Islet of Langerhans (tissue), 1 donor: ENCODE results near the gene CDR2L.
"Not testable (repeated sequence)": the region's sequence is repeated elsewhere in the genome, so short reads cannot be mapped to it uniquely, and the experiment has no call there.

ENCODE experiments used
- FAIRE-seq: peaks from one replicate; lab custom pipeline; 2011; peaks lifted over from hg19 to GRCh38; lab: Jason Lieb, UNC

Gene CDR2L

DNA sequence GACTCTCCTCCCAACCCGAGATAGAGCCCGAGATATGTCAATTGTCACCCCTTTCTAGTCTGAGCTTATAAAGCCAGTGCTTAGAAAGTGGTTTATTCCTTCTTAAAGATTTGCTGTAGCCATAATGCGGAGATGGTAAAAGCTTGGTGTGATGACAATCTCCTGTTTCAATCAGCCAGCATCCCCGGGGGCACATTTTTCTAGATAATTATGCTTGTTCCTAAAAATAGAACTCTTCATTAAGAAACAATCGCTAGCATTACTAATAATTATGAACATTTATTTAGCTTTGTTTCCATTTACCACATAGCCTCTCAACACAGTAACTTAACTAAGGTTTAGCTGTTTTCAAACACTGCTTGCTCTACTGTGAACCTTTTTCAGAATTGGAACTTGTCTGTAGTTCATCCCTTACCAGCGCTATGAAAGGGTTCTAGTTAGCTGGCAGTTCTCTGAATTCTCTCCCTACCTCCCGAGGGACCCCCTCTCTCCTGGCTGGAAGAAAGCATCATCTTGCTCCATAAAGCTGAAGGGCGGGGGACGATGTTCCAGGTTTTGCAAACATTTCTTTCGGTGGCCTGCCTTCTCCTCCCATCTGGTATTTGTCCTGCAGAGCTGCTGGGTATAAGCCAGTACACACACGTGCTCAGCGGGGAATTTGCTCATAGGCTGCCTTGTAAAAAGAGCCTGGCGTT is 24.1 kb downstream of the CDR2L start:
- no peak for FAIRE-seq

DNA sequence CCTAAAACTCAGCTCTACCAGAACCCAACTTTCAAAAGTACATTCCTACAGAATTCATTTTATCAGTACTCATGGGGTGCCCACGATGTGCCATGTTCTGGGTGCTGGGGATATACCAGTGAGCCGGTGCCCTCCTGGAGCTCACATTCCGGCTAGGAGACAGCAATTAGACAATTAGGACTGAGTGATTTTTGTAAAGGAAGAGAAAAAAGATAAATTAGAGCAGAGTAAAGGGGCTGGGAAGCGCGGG is 24.6 kb downstream of the CDR2L start:
- FAIRE-seq, result no peak

DNA sequence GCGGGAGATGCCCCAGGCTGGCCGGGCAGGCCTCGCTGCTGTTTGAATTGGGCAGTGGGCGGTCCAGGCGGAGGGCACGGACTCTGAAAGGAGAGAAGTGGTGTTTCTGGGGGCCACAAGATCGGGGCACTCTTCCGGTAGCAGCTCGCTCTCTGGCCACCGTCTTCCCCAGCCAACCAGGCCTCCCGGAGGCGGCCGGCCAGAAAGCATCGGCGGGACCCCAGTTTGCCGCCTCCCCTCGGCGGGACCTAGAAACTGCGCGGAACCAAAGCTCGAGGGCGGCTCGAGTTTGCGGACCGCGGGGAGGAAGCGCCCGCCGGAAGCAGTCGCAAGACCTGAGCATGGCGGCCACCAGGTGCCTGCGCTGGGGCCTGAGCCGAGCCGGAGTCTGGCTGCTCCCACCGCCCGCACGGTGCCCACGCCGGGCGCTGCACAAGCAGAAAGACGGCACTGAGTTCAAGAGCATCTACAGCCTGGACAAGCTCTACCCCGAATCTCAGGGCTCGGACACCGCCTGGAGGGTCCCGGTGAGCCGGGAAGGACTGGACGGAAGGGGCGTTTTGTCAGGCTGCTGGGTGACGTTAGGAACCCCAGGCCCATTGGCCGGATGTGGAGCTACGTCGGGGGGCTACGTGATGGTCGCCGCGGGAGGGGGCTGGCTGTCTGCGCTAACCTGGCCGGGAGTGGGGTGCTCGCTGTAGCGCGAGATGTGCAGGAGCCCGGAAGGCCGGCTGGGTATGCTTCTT is 25.1 kb downstream of the CDR2L start, which contains the start of gene MRPL58:
TSS of gene MRPL58 (plus strand) at position 325 of the 746 bp plus-strand sequence. CDS start at position 342, 17 bp downstream.
- FAIRE-seq, result no peak

DNA sequence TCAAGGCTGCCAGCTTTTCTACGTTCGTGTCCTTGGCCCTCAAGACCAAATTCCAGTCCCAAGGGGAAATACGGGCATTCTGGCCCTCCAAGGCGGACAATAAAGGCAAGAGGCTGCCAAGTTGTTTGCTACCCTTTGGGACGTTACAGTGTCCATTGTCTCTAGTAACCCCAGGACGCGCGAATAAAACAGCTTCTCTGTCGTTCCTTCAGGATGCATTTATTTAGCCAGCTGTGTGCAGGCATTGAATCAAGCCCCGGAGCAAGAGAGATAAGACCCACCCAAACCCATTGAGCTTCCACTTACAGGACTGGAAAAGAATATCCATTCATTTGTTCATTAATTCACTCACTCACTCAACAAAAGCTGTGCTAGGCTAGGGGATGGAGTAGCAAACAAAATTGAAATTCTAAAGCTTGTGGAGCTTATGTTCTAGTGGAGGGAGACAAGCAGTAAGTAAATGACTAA is 25.7 kb downstream of the CDR2L start:
- FAIRE-seq, result no peak

DNA sequence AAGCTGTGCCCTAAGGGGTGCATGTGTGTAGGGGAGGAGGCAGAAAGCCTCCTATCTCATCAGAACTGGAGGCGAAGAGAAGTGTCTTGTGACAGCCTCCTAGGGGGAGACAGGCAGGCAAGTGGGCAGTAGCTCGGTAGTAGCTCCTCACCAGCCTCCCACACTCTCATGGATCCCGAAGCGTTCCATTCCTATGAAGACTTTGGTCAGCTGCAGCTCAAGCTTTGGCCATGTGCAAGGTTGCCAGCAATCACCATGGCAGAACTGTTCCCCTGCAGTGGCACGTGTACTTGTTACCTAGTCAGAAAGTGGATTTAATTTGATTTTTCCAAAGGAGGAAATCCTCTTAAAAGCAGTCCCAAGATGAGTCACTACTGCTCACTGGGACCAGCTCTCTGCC is 31.7 kb downstream of the CDR2L start:
- FAIRE-seq, result no peak

DNA sequence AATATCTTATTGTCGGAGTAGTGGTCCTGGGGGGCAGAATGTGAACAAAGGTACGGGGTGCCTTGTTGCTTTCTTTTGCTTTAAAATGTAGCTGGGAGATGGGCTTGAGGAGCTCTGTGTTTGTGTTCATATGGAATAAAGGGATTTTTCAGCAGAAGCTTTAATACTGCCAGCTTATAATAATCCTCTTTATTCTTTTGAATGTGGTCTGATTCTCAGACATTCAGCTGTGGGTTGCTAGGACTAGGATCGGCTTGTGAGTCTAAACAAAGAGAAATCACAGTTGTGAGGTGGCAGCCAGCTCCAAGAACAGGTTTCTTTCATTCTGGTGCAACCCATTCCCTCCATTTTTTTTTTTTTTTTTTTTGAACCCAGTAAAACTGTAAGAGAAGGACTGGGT is 32.3 kb downstream of the CDR2L start:
- no peak for FAIRE-seq

DNA sequence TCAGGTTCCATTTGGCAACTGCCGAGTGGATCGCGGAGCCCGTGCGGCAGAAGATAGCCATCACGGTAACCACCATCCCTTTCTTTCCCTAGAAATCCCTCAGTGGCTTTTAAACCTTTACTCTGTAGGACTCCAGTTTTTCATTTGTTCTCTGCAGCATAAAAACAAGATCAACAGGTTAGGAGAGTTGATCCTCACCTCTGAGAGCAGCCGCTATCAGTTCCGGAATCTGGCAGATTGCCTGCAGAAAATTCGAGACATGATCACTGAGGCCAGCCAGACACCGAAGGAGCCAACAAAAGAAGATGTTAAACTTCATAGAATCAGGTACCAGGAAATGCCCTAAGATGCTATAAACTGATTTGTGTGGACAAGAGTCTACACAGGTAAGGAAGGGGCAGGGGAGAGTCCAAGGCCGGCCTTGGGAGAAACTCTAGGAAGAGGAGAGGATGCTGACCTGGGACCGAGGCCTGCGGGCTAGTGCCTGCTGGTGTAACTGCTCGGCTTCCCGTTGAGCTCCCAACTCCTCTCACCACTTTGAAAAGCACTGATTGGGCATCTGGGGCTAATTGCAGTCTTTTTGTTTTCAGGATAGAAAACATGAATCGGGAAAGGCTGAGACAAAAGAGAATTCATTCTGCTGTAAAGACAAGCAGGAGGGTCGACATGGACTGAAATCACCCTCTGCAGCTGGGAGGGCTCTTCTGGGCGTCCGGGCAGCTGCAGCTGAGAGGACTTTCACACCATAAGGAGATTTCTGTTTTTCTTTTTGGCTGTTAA is 33.1 kb downstream of the CDR2L start:
- no peak for FAIRE-seq

DNA sequence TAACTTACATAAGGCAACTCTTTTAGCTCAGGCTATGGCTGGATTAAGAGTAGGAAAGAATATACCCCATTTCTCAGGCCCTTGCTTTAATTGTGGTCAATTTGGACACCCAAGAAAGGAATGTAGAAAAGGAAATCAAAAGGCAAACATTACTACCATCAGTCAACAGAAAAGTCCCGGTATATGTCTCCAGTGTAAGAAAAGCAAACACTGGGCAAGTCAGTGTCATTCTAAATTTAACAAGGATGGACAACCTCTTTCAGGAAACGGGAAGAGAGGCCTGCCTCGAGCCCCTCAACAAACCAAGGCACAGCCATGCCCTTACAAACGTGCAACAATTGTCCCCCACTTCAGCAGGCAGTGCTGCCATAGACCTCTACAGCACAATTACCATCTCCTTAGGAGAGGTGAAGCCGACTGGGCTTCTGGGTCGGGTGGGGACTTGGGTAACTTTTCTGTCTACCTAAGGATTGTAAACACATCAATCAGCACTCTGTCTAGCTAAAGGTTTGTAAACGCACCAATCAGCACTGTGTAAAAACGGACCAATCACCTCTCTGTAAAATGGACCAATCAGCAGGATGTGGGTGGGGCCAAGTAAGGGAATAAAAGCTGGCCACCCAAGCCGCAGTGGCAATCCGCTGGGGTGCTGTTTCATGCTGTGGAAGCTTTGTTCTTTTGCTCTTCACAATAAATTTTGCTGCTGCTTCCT is 37.4 kb downstream of the CDR2L start:
- no peak for FAIRE-seq

DNA sequence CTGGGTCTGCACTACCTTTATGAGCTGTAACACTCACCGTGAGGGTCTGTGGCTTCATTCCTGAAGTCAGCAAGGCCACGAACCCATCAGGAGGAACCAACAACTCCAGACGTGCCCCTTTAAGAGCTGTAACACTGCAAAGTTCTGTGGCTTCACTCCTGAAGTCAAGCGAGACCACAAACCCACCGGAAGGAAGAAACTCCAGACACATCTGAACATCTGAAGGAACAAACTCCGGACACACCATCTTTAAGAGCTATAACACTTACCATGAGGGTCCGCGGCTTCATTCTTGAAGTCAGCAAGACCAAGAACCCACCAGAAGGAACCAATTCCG is 37.9 kb downstream of the CDR2L start:
- not testable (repeated sequence) for FAIRE-seq

DNA sequence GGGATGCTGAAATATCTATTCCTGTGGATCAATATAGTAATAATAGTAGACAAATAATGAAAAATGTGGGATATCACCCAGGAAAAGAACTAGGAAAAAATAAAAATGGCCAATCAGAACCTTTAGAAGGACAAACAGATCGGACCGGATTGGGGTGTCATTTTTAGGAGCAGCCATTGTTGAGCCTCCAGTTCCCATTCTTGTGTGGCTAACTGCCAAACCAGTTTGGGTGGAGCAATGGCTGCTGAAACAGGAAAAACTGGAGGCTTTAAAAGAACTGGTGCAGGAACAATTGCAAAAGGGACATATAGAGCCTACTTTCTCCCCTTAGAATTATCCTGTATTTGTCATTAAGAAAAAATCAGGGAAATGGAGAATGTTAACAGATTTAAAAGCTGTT is 39.2 kb downstream of the CDR2L start:
- FAIRE-seq, result not testable (repeated sequence)

DNA sequence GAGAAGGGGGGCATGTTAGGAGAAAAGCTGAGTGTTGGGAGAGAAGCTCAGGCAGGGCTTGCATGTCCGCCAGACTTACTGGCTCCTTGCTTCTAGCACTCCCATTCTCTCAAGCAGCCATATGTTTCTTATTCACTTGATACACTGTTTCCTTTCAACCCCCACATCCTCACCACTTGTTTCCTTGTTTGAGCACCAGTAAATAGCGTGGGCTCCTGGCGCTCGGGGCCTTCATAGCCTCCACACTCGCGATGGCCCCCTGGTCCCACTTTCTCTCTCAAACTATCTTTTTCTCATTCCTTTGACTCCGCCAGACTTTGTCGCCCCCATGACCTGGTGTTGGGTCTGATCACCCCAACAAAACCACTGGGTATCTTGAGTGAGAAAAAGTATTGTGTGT is 42.7 kb downstream of the CDR2L start:
- FAIRE-seq, result no peak

DNA sequence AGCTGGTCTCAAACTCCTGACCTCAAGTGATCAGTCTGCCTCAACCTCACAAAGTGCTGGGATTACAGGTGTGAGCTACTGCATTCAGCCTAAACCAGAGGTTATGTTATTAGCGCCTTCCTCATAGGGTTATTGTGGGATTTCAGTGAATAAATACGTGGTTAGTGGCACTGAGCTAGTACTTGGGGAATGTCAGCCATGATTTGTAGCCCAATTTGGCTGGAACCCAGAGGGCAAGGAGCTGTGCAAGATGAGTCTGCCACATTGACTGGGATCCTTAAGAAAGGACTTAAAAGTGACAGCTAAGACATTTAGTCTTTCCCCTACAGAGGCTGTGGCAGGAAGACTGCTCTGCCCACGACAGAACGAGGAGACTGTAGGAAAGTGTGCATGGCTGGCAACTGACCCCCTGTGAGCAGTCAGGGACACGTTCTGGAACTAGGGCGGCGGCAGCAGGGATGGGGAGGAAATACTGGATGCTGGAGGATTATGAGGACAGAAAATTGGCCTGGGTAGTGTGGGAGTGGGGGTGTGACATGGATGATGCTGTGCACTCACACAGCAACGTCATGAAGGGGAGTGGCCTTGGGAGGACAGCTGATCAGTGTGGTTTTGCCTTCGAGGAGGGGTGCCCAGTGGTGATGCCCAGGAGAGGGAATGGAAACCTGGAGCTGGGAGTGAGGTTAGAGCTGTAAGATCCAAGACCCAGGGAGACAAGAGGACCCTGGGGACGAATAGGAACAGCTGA is 44.7 kb downstream of the CDR2L start:
- FAIRE-seq, result no peak

DNA sequence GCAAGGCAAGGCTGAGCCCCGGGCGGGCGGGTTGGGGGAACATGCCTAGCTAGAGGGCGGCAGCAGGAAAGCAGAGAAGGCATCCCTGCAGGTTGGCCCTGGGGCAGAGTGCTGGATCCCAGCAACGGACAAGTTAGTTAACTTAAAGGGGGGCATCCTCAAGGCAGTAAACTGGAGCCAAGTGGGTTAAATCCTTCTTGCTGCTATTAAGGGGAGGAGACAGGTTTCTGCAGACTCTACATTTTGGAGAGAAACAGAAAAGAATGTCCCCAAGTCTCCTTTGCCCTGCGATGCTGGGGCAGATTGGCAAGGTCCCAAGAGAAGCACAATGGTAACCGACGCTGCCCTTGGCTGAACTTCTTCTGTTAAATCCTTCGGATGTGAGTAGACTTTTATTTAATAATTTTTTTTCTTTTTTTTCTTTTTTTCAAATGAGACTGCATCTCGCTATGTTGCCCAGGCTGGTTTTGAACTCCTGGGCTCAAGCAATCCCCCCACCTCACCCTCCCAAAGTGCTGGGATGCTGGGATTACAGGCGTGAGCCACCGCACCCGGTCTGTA is 45.4 kb downstream of the CDR2L start:
- FAIRE-seq, result no peak

DNA sequence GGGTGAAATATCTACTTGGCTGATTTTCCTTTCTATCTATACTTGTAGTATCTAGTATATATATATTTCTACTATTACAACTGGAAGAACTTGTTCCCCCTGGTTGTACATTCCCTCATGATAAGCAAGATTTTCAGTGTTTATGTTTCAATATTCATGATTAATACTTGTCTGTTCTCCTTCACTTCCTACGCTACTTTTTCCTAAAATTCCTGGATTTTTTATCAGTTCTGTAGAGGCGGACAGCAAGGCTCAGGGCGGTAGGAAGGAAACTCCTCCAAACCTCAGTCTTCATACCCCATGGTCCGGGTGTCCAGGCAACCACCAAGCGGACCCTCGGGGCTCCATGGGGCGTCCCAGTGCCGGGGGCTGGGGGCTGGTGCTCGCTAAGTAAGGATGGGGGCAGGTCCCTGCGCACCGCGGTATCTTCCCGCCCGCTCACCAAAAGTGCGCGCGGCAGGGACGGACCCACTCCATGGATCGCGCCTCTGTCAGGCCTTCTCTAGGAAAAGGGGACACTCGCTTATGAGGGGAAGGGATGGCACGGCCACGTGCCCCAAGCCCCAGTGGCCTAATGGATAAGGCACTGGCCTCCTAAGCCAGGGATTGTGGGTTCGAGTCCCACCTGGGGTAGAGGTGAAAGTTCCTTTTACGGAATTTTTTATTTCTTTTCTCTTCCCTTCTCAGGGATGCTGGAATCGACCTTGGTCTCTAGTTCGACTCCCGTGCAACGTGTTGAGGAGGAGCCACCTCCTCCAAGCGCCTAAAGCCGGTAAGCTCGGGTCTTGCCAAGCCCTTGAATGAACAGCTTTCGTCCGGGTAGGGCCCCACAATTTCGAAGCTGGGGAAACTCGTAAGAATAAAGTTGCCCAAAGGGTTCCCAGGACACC is 46.2 kb downstream of the CDR2L start:
- FAIRE-seq, result no peak

DNA sequence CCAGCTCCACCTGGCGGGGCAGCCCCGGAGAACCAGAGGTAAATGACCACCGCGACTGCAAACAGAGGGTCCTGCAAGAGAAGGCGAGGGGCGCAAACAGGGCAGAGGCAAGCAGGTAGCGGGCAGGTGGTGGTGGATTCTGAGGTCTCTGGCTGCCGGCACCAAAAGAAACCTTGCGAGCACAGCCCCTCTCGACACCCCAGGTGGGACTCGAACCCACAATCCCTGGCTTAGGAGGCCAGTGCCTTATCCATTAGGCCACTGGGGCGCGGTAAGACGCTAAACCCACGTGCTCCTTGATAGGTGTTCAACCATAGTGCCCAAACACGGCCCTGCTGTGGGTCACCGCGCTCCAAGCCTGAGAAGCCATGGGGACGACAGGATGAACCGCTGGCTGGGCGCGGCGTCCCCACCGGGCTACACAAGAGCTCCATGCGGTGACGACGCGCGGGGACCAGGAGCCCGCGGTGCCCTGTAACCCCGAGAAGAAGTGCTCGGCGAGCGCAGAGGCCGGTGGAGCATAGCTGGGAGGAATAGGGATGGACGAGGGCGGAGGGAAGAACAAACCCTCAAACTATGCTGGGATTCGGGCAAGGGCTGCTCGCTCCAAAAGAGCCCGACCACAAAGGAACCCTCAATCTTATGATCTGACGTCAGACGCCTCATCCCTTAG is 46.9 kb downstream of the CDR2L start:
- FAIRE-seq, result no peak

DNA sequence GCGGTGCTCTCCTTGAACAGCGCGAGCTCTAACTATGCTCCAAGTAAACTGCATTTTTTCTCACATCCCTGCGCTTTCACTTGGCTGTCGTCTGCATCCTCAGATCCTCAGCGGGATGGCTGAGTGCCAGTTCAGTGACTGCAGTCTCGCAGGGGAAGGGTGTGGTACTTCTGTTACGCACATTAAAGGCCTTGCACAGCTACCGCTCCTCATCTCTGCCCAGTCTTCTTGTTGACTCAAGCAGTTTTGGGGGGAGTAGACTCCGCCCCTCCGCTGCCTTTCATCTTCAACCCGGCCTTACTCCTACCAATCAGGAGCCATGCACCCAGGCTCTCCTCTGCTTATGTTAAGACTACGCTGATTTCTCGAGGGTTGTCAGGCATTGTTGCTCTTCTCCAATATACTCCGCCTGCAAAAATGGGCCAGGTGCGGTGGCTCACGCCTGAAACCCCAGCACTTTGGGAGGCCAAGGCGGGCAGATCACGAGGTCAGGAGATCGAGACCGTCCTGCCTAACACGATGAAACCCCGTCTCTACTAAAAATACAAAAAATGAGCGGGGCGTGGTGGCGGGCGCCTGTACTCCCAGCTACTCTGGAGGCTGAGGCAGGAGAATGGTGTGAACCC is 49.3 kb downstream of the CDR2L start:
- FAIRE-seq, result no peak

DNA sequence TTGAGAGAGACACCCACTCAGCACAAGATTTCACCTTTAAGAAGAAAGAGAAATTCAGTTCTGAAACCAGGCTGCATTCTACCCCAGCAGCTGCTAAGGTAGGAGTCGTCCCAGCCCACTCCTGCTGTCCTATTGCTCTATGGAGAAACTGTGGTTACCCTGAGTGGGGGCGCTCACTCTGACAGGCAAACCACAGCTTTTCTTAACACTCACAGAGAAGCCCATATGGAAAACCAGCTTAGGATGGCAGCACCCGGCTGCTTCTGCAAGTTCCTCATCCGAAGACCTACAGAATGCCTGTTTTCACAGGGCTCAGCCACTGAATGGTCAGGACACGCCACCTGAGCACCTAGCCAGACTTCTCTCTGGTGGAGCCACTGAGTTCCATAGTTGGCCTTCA is 51.8 kb downstream of the CDR2L start:
- no peak for FAIRE-seq

DNA sequence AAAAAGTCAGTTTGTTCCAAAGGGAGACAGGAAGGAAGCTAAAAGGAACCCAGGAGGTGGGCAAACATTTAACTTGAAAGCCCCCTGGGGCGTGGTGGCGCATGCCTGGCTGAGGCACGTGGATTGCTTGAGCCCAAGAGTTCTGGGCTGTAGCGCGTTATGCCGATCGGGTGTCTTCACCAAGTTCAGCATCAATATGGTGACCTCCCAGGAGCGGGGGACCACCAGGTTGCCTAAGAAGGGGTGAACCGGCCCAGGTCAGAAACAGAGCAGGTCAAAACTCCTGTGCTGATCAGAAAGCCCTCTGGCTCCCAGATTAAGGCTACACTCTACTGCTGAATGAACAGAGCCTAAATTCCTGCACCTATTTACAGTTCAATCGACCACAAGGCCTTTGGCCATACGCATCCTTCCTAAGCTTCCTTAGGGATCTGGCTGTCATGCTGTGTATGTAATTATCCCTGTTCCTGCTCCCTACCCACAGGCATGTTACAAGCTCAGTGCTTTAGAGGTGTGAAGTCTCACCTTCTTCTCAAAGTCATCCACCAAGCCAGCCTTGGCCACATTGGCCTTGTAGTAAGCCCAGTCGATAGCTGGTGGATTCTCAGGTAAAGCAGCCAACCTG is 54.3 kb downstream of the CDR2L start:
- no peak for FAIRE-seq

DNA sequence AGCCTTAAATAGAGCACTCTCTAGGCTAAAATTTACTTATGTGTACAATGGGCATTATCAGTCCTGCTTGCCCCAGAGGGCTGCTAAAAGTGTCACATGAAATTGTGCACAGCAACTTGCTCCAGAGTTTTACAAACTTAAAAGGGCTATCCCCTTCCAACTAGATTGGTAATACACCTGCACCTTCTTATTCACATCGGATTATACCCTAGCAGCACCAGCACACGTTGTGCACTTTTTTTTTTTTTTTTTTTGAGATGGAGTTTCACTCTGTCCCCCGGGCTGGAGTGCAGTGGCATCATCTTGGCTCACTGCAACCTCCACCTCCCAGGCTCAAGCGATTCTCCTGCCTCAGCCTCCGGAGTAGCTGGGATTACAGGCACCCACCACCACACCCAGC is 56.4 kb downstream of the CDR2L start:
- not testable (repeated sequence) for FAIRE-seq
